ENCODE data around the gene PTOV1.

- no peak for TF ChIP-seq CTCF (IDR thresholded peaks at IDR 0.05)
- no peak for TF ChIP-seq POLR2AphosphoS5 (IDR thresholded peaks at IDR 0.05)
- no peak for TF ChIP-seq EP300 (IDR thresholded peaks at IDR 0.05)
- TF ChIP-seq POLR2A (IDR thresholded peaks at IDR 0.05): no peak
These were observed 30.9 kb downstream of the PTOV1 start for GRCh38 chr19:49881672-49882394.
